Lung (tissue), 12 donors: ENCODE data around the gene ABCA7. TPM values are rescaled to one million over a fixed set of nuclear protein-coding genes. Genes with fewer than 3 reads are reported as not detected.

ENCODE experiments used
- ATAC-seq: fragments of 200-7000 bp; cut with Tn5 transposase; one replicate; pipeline ENCODE4 v1.9.1; 2020; ENCODE audit warnings: moderate number of reproducible peaks; ENCODE audit not compliant: insufficient read depth, low FRiP score
- DNase-seq, 3 donors: peaks; one replicate each; pipeline ENCODE4 v3.0.0-alpha.2; 2013 to 2017
- H3K27ac ChIP-seq, 2 donors: one replicate each; pipeline ENCODE4 v1.5.1; 2013; ENCODE audit warnings: mild to moderate bottlenecking in 2 of 2, moderate library complexity in 2 of 2, control low read depth in 1 of 2, inconsistent platforms in 1 of 2, low read depth in 1 of 2, low read length in 1 of 2
- H3K27me3 ChIP-seq, 3 donors: one replicate each; pipeline ENCODE4 v1.5.1; 2013; ENCODE audit warnings: low read length in 2 of 3; ENCODE audit not compliant: control insufficient read depth in 3 of 3, insufficient read depth in 3 of 3
- H3K36me3 ChIP-seq, 4 donors: one replicate each; pipeline ENCODE4 v1.5.1; 2013; ENCODE audit warnings: low read length in 4 of 4, mild to moderate bottlenecking in 1 of 4, moderate library complexity in 1 of 4; ENCODE audit not compliant: control insufficient read depth in 4 of 4, insufficient read depth in 4 of 4
- H3K4me1 ChIP-seq, 5 donors: one replicate each; pipeline ENCODE4 v1.5.1; 2013; ENCODE audit warnings: low read length in 5 of 5, mild to moderate bottlenecking in 2 of 5, moderate library complexity in 1 of 5; ENCODE audit not compliant: control insufficient read depth in 5 of 5, insufficient read depth in 5 of 5
- H3K4me3 ChIP-seq: one replicate; pipeline ENCODE4 v1.5.1; 2013; ENCODE audit warnings: mild to moderate bottlenecking, control low read depth, moderate library complexity
- H3K9ac ChIP-seq, 2 donors: one replicate each; pipeline ENCODE4 v1.5.1; 2013; ENCODE audit warnings: low read length in 2 of 2, control low read depth in 1 of 2; ENCODE audit not compliant: insufficient read depth in 1 of 2
- H3K9me3 ChIP-seq, 4 donors: one replicate each; pipeline ENCODE4 v1.5.1; 2013; ENCODE audit warnings: low read length in 3 of 4, mild to moderate bottlenecking in 1 of 4, moderate library complexity in 1 of 4; ENCODE audit not compliant: control insufficient read depth in 4 of 4, insufficient read depth in 3 of 4
- WGBS, 2 donors: extraction: QIAGEN DNeasy Blood & Tissue Kit; methylation state at CpG; one replicate each; pipeline ENCODE4 v1.1.7; 2013; 5-methylcytosine and 5-hydroxymethylcytosine counted together
- polyA plus RNA-seq, 2 donors: library from polyadenylated mRNA; stranded (reverse); fragments of 200-250 nt; gene quantifications; one replicate each; pipeline ENCODE4 v1.2.1, GENCODE V29; 2013
- total RNA-seq, 2 donors: library from RNA; depleted of rRNA in 1 of 2; stranded (reverse); fragments of >200 nt in 1 of 2; gene quantifications; one replicate each; pipeline ENCODE4 v1.2.1, GENCODE V29; 2014 to 2021
- TF ChIP-seq, protein P1 (sequence below): IDR thresholded peaks from 2 replicates; pipeline ENCODE4 v1.5.1; 2012; ENCODE audit warnings: mild to moderate bottlenecking; ENCODE audit errors: control extremely low read depth, extremely low read depth
- donor health status: control.
- donor health status: control.
- donor health status: Bipolar disorder and iron deficiency.
- donor health status: healthy.
- donor health status: DM: yes; HTN: yes; CAD: no.

The ABCA7 gene
- total and polyA plus RNA-seq, 4 donors, result 20.1 to 54.4 (median 41.7) TPM

DNA sequence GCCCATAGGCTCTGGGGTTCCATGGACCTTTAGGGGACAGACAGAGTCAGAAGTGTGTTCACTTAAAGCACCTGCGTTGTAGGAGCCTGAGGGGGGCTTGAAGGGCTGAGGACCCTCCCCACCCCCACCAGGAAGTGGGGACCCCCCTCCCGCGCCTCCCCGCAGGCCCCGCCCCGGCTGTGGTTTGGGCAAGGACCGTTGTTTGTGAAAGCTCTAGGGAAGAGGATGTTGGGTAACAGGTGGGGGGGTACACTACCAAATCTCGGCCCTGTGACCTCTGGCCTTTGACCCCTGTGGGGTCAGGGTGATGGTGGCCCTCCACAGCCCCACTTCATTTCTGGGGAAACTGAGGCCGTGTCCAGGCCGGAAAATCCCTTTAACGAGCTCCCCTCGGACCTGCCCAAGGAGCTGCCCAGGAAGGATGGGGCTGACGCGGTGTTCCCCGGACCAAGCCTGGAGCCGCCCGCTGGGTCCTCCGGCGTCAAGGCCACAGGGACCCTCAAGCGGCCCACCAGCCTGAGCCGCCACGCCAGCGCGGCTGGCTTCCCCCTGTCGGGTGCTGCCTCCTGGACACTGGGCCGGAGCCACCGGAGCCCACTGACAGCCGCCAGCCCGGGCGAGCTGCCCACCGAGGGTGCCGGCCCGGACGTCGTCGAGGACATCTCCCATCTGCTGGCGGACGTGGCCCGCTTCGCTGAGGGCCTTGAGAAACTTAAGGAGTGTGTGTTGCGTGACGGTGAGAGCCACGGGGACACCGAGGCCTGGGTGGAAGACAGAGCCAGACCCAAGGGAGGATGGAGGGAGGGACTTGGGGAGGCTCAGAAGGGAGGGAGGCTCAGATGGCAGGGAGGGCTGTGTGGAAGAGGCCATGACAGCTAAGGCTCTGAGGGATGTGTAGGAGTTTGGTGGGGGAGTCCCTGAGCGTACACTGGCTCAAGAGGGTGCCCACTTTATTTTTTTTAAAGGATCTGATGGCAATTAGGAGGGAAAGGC is 28.4 kb downstream of the ABCA7 start:
- ATAC-seq (no peak), DNase-seq (no peak)
- Histone ChIP-seq H3K9me3 (peaks cover 0 to 2% (median 0%) of the 10 kb centered on the region in 4 donors), H3K9ac (no peak overlapping the region), H3K27ac (peak overlapping the region in 1 of 2 donors; percentile 90), H3K4me1 (peaks cover 0 to 34% (median 0%) of the 10 kb centered on the region in 5 donors), H3K4me3 (peak overlapping the region; percentile 33), H3K36me3 (peaks cover 0 to 15% (median 0%) of the 10 kb centered on the region in 4 donors), H3K27me3 (peaks cover 0 to 51% (median 43%) of the 10 kb centered on the region in 3 donors)
- WGBS, 2 donors, result 30 to 34% methylated on average over 44 to 45 of the region's 45 CpGs
- TF ChIP-seq, protein P1, sequence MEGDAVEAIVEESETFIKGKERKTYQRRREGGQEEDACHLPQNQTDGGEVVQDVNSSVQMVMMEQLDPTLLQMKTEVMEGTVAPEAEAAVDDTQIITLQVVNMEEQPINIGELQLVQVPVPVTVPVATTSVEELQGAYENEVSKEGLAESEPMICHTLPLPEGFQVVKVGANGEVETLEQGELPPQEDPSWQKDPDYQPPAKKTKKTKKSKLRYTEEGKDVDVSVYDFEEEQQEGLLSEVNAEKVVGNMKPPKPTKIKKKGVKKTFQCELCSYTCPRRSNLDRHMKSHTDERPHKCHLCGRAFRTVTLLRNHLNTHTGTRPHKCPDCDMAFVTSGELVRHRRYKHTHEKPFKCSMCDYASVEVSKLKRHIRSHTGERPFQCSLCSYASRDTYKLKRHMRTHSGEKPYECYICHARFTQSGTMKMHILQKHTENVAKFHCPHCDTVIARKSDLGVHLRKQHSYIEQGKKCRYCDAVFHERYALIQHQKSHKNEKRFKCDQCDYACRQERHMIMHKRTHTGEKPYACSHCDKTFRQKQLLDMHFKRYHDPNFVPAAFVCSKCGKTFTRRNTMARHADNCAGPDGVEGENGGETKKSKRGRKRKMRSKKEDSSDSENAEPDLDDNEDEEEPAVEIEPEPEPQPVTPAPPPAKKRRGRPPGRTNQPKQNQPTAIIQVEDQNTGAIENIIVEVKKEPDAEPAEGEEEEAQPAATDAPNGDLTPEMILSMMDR, result no peak

DNA sequence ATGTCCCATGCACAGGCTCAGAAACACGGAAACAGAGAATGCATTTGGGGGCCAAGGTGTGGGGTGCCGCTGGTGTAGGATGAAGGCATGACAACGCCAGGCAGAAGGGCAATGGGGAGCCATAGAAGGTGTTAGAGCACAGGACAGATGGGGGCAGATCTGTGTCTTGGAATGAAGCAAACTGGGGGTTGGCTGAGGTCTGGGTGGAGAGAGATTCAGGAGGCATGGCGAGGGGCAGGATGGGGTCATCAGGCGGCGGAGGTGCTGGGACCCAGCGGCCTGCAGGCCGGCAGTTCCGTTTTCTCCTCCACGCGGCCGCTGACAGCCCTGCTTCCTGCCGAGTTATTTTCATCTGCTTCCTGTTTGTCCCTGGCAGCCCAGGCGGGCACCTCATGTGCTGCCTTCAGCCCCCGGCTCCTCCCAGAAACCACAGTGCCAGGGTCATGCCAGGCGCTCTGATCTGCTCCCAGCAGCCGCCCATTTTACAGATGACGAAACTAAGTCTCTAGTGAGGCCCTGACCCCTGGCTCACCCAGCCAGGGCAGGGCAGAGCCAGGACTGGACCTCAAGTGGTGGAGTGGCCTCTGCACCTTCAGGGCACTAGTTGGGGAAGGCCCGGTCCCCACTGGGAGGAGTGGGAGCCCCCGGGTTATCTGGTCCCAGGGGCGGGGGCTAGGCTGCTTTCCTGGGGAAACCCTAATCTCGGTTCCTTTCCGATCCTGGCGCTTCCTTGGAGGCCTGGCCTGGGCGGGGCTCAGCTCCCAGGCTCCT is 29.3 kb downstream of the ABCA7 start:
- ATAC-seq (peak; percentile 29), DNase-seq (no peak)
- Histone ChIP-seq H3K4me1 (peaks cover 0 to 37% (median 0%) of the 10 kb centered on the region in 5 donors), H3K9me3 (no peaks in the 10 kb centered on the region), H3K4me3 (no peak overlapping the region), H3K27me3 (peaks cover 0 to 51% (median 43%) of the 10 kb centered on the region in 3 donors), H3K27ac (peak overlapping the region in 1 of 2 donors; percentile 43), H3K36me3 (peaks cover 0 to 22% (median 0%) of the 10 kb centered on the region in 4 donors), H3K9ac (no peak overlapping the region)
- TF ChIP-seq, protein P1, result no peak
- WGBS, 2 donors, result 23 to 38% methylated on average over 23 to 25 of the region's 25 CpGs

DNA sequence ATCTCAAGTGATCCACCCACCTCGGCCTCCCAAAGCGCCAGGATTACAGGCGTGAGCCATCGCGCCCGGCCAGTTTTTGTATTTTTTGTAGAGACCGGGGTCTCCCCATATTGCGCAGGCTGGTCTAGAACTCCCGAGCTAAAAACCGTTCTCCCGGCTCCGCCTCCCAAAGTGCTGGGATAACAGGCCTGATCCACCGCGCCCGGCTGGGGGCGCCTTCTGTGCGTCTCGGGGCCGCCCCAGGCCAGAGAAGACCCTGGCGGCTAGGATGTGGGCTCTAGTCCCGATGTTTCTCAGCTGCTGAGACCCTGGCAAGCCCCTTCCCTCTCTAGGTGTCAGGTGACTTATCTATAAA is 30.6 kb downstream of the ABCA7 start:
- no peaks in the 10 kb centered on the region for H3K9me3 ChIP-seq
- no peak overlapping the region for H3K27ac ChIP-seq
- TF ChIP-seq, protein P1, result no peak
- H3K36me3 ChIP-seq, result peaks cover 0 to 24% (median 0%) of the 10 kb centered on the region in 4 donors
- ATAC-seq (no peak), DNase-seq (no peak)
- H3K4me1 ChIP-seq, result peaks cover 0 to 33% (median 0%) of the 10 kb centered on the region in 5 donors
- WGBS, 2 donors, result 63 to 80% methylated on average over 21 of the region's 21 CpGs
- no peak overlapping the region for H3K4me3 ChIP-seq
- H3K9ac ChIP-seq, result no peak overlapping the region
- H3K27me3 ChIP-seq, result peaks cover 0 to 46% (median 41%) of the 10 kb centered on the region in 3 donors
